OCI-LY1 (cell line): ENCODE data around the gene PERCC1.

Source experiments
- CTCF ChIP-seq: fragments of 200-600 bp; sonication (generic), shearing (Covaris generic); IDR thresholded peaks from 2 replicates; pipeline ENCODE4 v1.5.1; 2017; ENCODE audit warnings: mild to moderate bottlenecking, antibody characterized with exemption, low read length, moderate library complexity, mixed read lengths
- EZH2 ChIP-seq: fragments of 200-600 bp; sonication (generic), shearing (Covaris generic); IDR thresholded peaks from 2 replicates; pipeline ENCODE4 v1.8.0; 2017; ENCODE audit warnings: borderline replicate concordance, mixed run types, mild to moderate bottlenecking, antibody characterized with exemption, low read length, moderate library complexity, mixed read lengths

GRCh38 chr16:1433756-1434155, 2.9 kb downstream of the PERCC1 start:
- TF ChIP-seq CTCF (no peak), EZH2 (no peak)
